HepG2 (cell line): ENCODE data around the gene POU2F2. TPM values are rescaled to one million over a fixed set of nuclear protein-coding genes. Genes with fewer than 3 reads are reported as not detected.

ENCODE experiments used
- ATAC-seq: fragments of 200-7000 bp; cut with Tn5 transposase; 3 replicates; pipeline ENCODE4 v1.9.1; 2020; ENCODE audit warnings: mild to moderate bottlenecking, moderate library complexity
- BruUV-seq: library from RNA; stranded (reverse); fragments of 400-500 nt; replicated peaks from 2 replicates; lab custom pipeline; 2021; lab: Mats Ljungman, UMichigan
- CTCF ChIA-PET: fragments of 300-600 bp; formaldehyde crosslinking; extraction: SDS; loops from one replicate; lab custom pipeline; 2021; ENCODE audit warnings: low total read pairs, inconsistent platforms, low intra/inter-chr PET ratio; lab: Yijun Ruan, JAX
- POLR2A ChIA-PET: fragments of 350-600 bp; sonication (Branson Sonifier 250); formaldehyde crosslinking; loops from one replicate; lab custom pipeline; 2020; ENCODE audit warnings: antibody characterized with exemption, inconsistent platforms; lab: Yijun Ruan, JAX
- DNase-seq: peaks from one replicate; pipeline ENCODE4 v3.0.0-alpha.2; 2015; ENCODE audit warnings: low spot score
- FAIRE-seq: peaks from 3 replicates; lab custom pipeline; 2011; peaks lifted over from hg19 to GRCh38; lab: Jason Lieb, UNC
- H2AFZ ChIP-seq: one replicate; pipeline ENCODE4 v1.6.1; 2011; ENCODE audit warnings: low read length, inconsistent platforms
- H3K27ac ChIP-seq: fragments of 300-600 bp; 3 replicates; pipeline ENCODE4 v1.8.0; 2011; ENCODE audit warnings: mixed run types, mild to moderate bottlenecking, mixed read lengths, low read length, inconsistent platforms; ENCODE audit not compliant: insufficient read depth; ENCODE audit errors: extremely low read length
- H3K27me3 ChIP-seq, 2 experiments: fragments of 200-600 bp in 1 of 2; 2 replicates in 1 of 2; 3 replicates in 1 of 2; pipeline versions ENCODE4 v1.6.0 to v1.8.0; 2011; ENCODE audit warnings: low read length in 2 of 2, mild to moderate bottlenecking in 2 of 2, moderate library complexity in 2 of 2, inconsistent platforms in 1 of 2; ENCODE audit not compliant: insufficient read depth in 2 of 2, control insufficient read depth in 1 of 2
- H3K36me3 ChIP-seq, 2 experiments: fragments of 200-600 bp in 1 of 2; replicated peaks in 1 of 2; 2 replicates in 1 of 2; 3 replicates in 1 of 2; pipeline versions ENCODE4 v1.5.1 to v1.8.0; 2011; ENCODE audit warnings: low read length in 2 of 2, inconsistent platforms in 1 of 2; ENCODE audit not compliant: insufficient read depth in 2 of 2, control insufficient read depth in 1 of 2
- H3K4me1 ChIP-seq: 2 replicates; pipeline ENCODE4 v1.5.1; 2012; ENCODE audit warnings: low read length, inconsistent platforms; ENCODE audit not compliant: insufficient read depth
- H3K4me2 ChIP-seq: 2 replicates; pipeline ENCODE4 v1.6.0; 2011; ENCODE audit warnings: low read depth, low read length, inconsistent platforms
- H3K4me3 ChIP-seq, 3 experiments: fragments of 200-600 bp in 1 of 3; sonication (generic), shearing (Covaris generic) in 1 of 3; replicated peaks in 1 of 3; 2 replicates each; pipeline ENCODE4 v1.5.1; 2011 to 2016; ENCODE audit warnings: low read length in 3 of 3, inconsistent platforms in 2 of 3, low read depth in 2 of 3, mild to moderate bottlenecking in 2 of 3, control low read depth in 1 of 3, mixed read lengths in 1 of 3; ENCODE audit not compliant: insufficient read depth in 1 of 3
- H3K79me2 ChIP-seq: one replicate; pipeline ENCODE4 v1.6.1; 2011; ENCODE audit warnings: low read length, inconsistent platforms; ENCODE audit not compliant: insufficient read depth
- H3K9ac ChIP-seq: 2 replicates; pipeline ENCODE4 v1.6.0; 2011; ENCODE audit warnings: mild to moderate bottlenecking, low read depth, low read length, inconsistent platforms; ENCODE audit not compliant: insufficient read depth
- H3K9me3 ChIP-seq: 2 replicates; pipeline ENCODE4 v1.5.1; 2012; ENCODE audit warnings: mild to moderate bottlenecking, low read length
- H4K20me1 ChIP-seq: 2 replicates; pipeline ENCODE4 v1.6.0; 2011; ENCODE audit warnings: inconsistent platforms, mild to moderate bottlenecking, low read length, moderate library complexity; ENCODE audit not compliant: insufficient read depth
- HNF4A ChIP-seq: sonication (generic); formaldehyde crosslinking; IDR thresholded peaks from 2 replicates; pipeline ENCODE4 v1.4.0; 2020; ENCODE audit warnings: missing genetic modification reagents
- MAX ChIP-seq: IDR thresholded peaks from 2 replicates; pipeline ENCODE4 v1.6.1; 2012; ENCODE audit warnings: inconsistent platforms
- MNT ChIP-seq: fragments of 450-650 bp; IDR thresholded peaks from 2 replicates; pipeline ENCODE4 v1.6.1; 2016
- MYC ChIP-seq: sonication (generic); formaldehyde crosslinking; IDR thresholded peaks from 2 replicates; pipeline ENCODE4 v1.9.0; 2021; ENCODE audit warnings: missing genetic modification reagents, borderline replicate concordance
- RFXANK ChIP-seq: IDR thresholded peaks from 2 replicates; pipeline ENCODE4 v1.6.1; 2016
- SALL1 ChIP-seq: sonication (generic); formaldehyde crosslinking; IDR thresholded peaks from 2 replicates; pipeline ENCODE4 v1.8.0; 2022; ENCODE audit warnings: mild to moderate bottlenecking, missing genetic modification reagents
- ZBTB2 ChIP-seq: sonication (generic); formaldehyde crosslinking; IDR thresholded peaks from 2 replicates; pipeline ENCODE4 v1.8.0; 2022; ENCODE audit warnings: low read depth, missing genetic modification reagents
- ZNF574 ChIP-seq: sonication (generic); formaldehyde crosslinking; IDR thresholded peaks from 2 replicates; pipeline ENCODE4 v1.4.0; 2020; ENCODE audit warnings: missing genetic modification reagents
- ZNF687 ChIP-seq: sonication (generic); formaldehyde crosslinking; IDR thresholded peaks from 2 replicates; pipeline ENCODE4 v1.5.1; 2020; ENCODE audit warnings: mild to moderate bottlenecking, missing genetic modification reagents, moderate library complexity
- WGBS: methylation state at CpG from one replicate; pipeline ENCODE4 v1.1.6; 2017; ENCODE audit warnings: low lambda C conversion rate; 5-methylcytosine and 5-hydroxymethylcytosine counted together
- in situ Hi-C: cut with HindIII; loops from 2 replicates; pipeline ENCODE4 v1.10.0; 2017; ENCODE audit warnings: low pct_unique_long_range_greater_than_20kb; ENCODE audit not compliant: extremely low pct_ligation_motif_present
- intact Hi-C: fragments of 100-400 bp; cut with micrococcal nuclease; formaldehyde crosslinking; loops from one replicate; pipeline ENCODE4 v1.10.0; 2022; ENCODE audit not compliant: unreplicated experiment
- polyA plus RNA-seq, 8 experiments: library from polyadenylated mRNA; depleted of rRNA in 3 of 8; stranded (reverse) in 7 of 8; unstranded in 1 of 8; fragments of >200 nt; fragmentation: Illumina TruSeq in 4 of 8; extraction: Trizol in 4 of 8; gene quantifications; 2 replicates each; pipeline versions ENCODE4 v1.2.1 to v1.2.3, GENCODE V29; 2011 to 2016; ENCODE audit warnings: low read depth in 4 of 8, missing spikeins in 1 of 8, mixed read lengths in 1 of 8; ENCODE audit not compliant: insufficient read depth in 1 of 8
- total RNA-seq, 5 experiments: library from RNA; depleted of rRNA; stranded (reverse); fragments of >200 nt; fragmentation: Illumina TruSeq; extraction: Trizol; gene quantifications; 2 replicates each; pipeline ENCODE4 v1.2.3, GENCODE V29; 2016; ENCODE audit warnings: low read depth in 1 of 5

The POU2F2 gene
- total and polyA plus RNA-seq, 2 of the 13 experiments (the other 11 are each of a cell fraction or from before 2014, with no cell fraction given): 0.09 to 0.17 TPM

GRCh38 chr19:42078538-42079275 is 53.5 kb downstream of the POU2F2 start:
- 90% methylated on average over 2 of the region's 15 CpGs for WGBS
- no peak overlapping the region for H2AFZ ChIP-seq
- intact Hi-C loops: no loop called here
- no peak overlapping the region for H3K27ac ChIP-seq
- no peaks in the 10 kb centered on the region for H3K9me3 ChIP-seq
- H3K4me2 ChIP-seq: no peak overlapping the region
- TF ChIP-seq SALL1 (CRISPR knock-in tag) (peak; percentile 18; the same call in 1 of the 2 replicates), ZNF574 (CRISPR knock-in tag) (peak; percentile 33; the same call in 1 of the 2 replicates), HNF4A (peak; percentile 28), RFXANK (CRISPR knock-in tag) (no peak), MYC (CRISPR knock-in tag) (0 out of 2 replicates have a peak, but pooled peaks have one; percentile 30), ZNF687 (CRISPR knock-in tag) (peak; percentile 52; the same call in 1 of the 2 replicates), ZBTB2 (no peak), MNT (0 out of 2 replicates have a peak, but pooled peaks have one; percentile 6), MAX (peak; percentile 43; the same call in 1 of the 2 replicates)
- TF ChIP-seq, all 625 proteins: peak for 7
- BruUV-seq: no TSS peak
- Histone ChIP-seq H3K36me3 (peaks cover 24 to 26% of the 10 kb centered on the region in 2 experiments; a peak in 4 of 5 replicates), H3K9ac (no peak overlapping the region), H3K4me1 (peaks cover 43% of the 10 kb centered on the region), H3K79me2 (peaks cover 22% of the 10 kb centered on the region), H3K4me3 (no peak overlapping the region), H4K20me1 (peaks cover 26% of the 10 kb centered on the region), H3K27me3 (no peaks in the 10 kb centered on the region; a peak in 1 of 5 replicates)
- FAIRE-seq: no peak
- ChIA-PET POLR2A (no interaction called here), CTCF (no interaction called here)
- DNase-seq: no peak
- in situ Hi-C loops: no loop called here
- ATAC-seq: no peak
